H9 (cell line): ENCODE measurements around the gene BPIFB6. TPM values are rescaled to one million over a fixed set of nuclear protein-coding genes. Genes with fewer than 3 reads are reported as not detected.

Experiments
- DNase-seq: peaks from one replicate; pipeline ENCODE4 v3.0.0-alpha.2; 2017
- H2AFZ ChIP-seq: one replicate; pipeline ENCODE4 v1.6.1; 2013; ENCODE audit warnings: mild to moderate bottlenecking, low read length, control low read depth, moderate library complexity
- H2AK5ac ChIP-seq: 2 replicates; pipeline ENCODE4 v1.6.1; 2013; ENCODE audit warnings: low read length, control low read depth, mixed read lengths; ENCODE audit not compliant: insufficient read length
- H2BK120ac ChIP-seq: one replicate; pipeline ENCODE4 v1.6.1; 2013; ENCODE audit warnings: low read depth, mild to moderate bottlenecking, low read length, control low read depth, inconsistent platforms; ENCODE audit not compliant: poor library complexity, severe bottlenecking
- H2BK12ac ChIP-seq: 2 replicates; pipeline ENCODE4 v1.6.1; 2013; ENCODE audit warnings: low read length, control low read depth, mixed read lengths, low read depth; ENCODE audit not compliant: insufficient read length
- H2BK15ac ChIP-seq: 2 replicates; pipeline ENCODE4 v1.6.1; 2013; ENCODE audit warnings: low read depth, low read length, control low read depth
- H2BK20ac ChIP-seq: one replicate; pipeline ENCODE4 v1.6.1; 2013; ENCODE audit warnings: low read depth, mild to moderate bottlenecking, low read length, control low read depth, inconsistent platforms; ENCODE audit not compliant: poor library complexity, severe bottlenecking
- H2BK5ac ChIP-seq: 2 replicates; pipeline ENCODE4 v1.6.1; 2013; ENCODE audit warnings: low read length, control low read depth, mixed read lengths; ENCODE audit not compliant: insufficient read length
- H3K14ac ChIP-seq: 2 replicates; pipeline ENCODE4 v1.6.1; 2013; ENCODE audit warnings: low read length, control low read depth; ENCODE audit not compliant: insufficient read depth
- H3K18ac ChIP-seq: 2 replicates; pipeline ENCODE4 v1.6.1; 2013; ENCODE audit warnings: low read depth, mild to moderate bottlenecking, mixed read lengths, low read length, control low read depth; ENCODE audit not compliant: insufficient read length
- H3K23ac ChIP-seq: 2 replicates; pipeline ENCODE4 v1.6.1; 2013; ENCODE audit warnings: low read length, control low read depth, mixed read lengths, low read depth; ENCODE audit not compliant: insufficient read length
- H3K23me2 ChIP-seq: 2 replicates; pipeline ENCODE4 v1.6.1; 2013; ENCODE audit warnings: low read depth, mild to moderate bottlenecking, mixed read lengths, low read length, control low read depth; ENCODE audit not compliant: insufficient read length, poor library complexity, severe bottlenecking
- H3K27ac ChIP-seq: 2 replicates; pipeline ENCODE4 v1.5.1; 2013; ENCODE audit warnings: low read length, control low read depth, mixed read lengths, low read depth; ENCODE audit not compliant: insufficient read length
- H3K27me3 ChIP-seq: 2 replicates; pipeline ENCODE4 v1.6.1; 2013; ENCODE audit warnings: low read length, control low read depth, inconsistent platforms; ENCODE audit not compliant: insufficient read depth
- H3K4ac ChIP-seq: 2 replicates; pipeline ENCODE4 v1.6.1; 2013; ENCODE audit warnings: low read depth, mild to moderate bottlenecking, control low read depth, inconsistent platforms, low read length, moderate library complexity
- H3K4me1 ChIP-seq: 2 replicates; pipeline ENCODE4 v1.6.1; 2013; ENCODE audit warnings: low read length, control low read depth, inconsistent platforms; ENCODE audit not compliant: insufficient read depth
- H3K4me2 ChIP-seq: 2 replicates; pipeline ENCODE4 v1.6.1; 2013; ENCODE audit warnings: low read length, control low read depth, mixed read lengths; ENCODE audit not compliant: insufficient read length, insufficient read depth
- H3K56ac ChIP-seq: 2 replicates; pipeline ENCODE4 v1.6.1; 2013; ENCODE audit warnings: low read depth, mild to moderate bottlenecking, mixed read lengths, low read length, control low read depth; ENCODE audit not compliant: insufficient read length
- H3K79me1 ChIP-seq: 2 replicates; pipeline ENCODE4 v1.6.1; 2013; ENCODE audit warnings: low read depth, mild to moderate bottlenecking, moderate library complexity, low read length, control low read depth, inconsistent platforms; ENCODE audit not compliant: insufficient read depth, poor library complexity, severe bottlenecking
- H3K79me2 ChIP-seq: 2 replicates; pipeline ENCODE4 v1.6.1; 2013; ENCODE audit warnings: low read length, control low read depth, inconsistent platforms; ENCODE audit not compliant: insufficient read depth
- H3K9ac ChIP-seq: 2 replicates; pipeline ENCODE4 v1.6.1; 2013; ENCODE audit warnings: low read length, control low read depth, mixed read lengths; ENCODE audit not compliant: insufficient read length; ENCODE audit errors: extremely low read depth
- H3K9me3 ChIP-seq: one replicate; pipeline ENCODE4 v1.6.1; 2013; ENCODE audit warnings: low read depth, low read length, inconsistent platforms; ENCODE audit not compliant: control insufficient read depth
- H3T11ph ChIP-seq: one replicate; pipeline ENCODE4 v1.6.1; 2013; ENCODE audit warnings: mild to moderate bottlenecking, low read length, control low read depth, inconsistent platforms
- H4K20me1 ChIP-seq: one replicate; pipeline ENCODE4 v1.6.1; 2013; ENCODE audit not compliant: control insufficient read depth, insufficient read length, insufficient read depth
- H4K5ac ChIP-seq: 2 replicates; pipeline ENCODE4 v1.6.1; 2013; ENCODE audit warnings: low read depth, mild to moderate bottlenecking, mixed read lengths, low read length, control low read depth; ENCODE audit not compliant: insufficient read length
- H4K8ac ChIP-seq: replicated peaks from 2 replicates; pipeline ENCODE4 v1.6.1; 2013; ENCODE audit warnings: low read length, control low read depth, mixed read lengths, low read depth; ENCODE audit not compliant: insufficient read length
- H4K91ac ChIP-seq: 2 replicates; pipeline ENCODE4 v1.6.1; 2013; ENCODE audit warnings: low read depth, mild to moderate bottlenecking, moderate library complexity, mixed read lengths, low read length, control low read depth; ENCODE audit not compliant: insufficient read length
- H3K27ac Mint-ChIP-seq, 3 experiments: 2 replicates in 2 of 3; 3 replicates in 1 of 3; pipeline ENCODE4 v1.8.0; 2020 to 2021; ENCODE audit warnings: mixed read lengths in 3 of 3, mild to moderate bottlenecking in 1 of 3, moderate library complexity in 1 of 3
- H3K27me3 Mint-ChIP-seq: 2 replicates; pipeline ENCODE4 v1.8.0; 2021; ENCODE audit warnings: low read depth, mild to moderate bottlenecking, moderate library complexity, mixed read lengths
- H3K36me3 Mint-ChIP-seq, 3 experiments: 2 replicates in 2 of 3; 3 replicates in 1 of 3; pipeline ENCODE4 v1.8.0; 2020 to 2021; ENCODE audit warnings: low read depth in 3 of 3, mixed read lengths in 3 of 3; ENCODE audit not compliant: insufficient read depth in 1 of 3
- H3K4me1 Mint-ChIP-seq, 2 experiments: 2 replicates each; pipeline ENCODE4 v1.8.0; 2020; ENCODE audit warnings: mixed read lengths in 2 of 2
- H3K4me3 Mint-ChIP-seq, 2 experiments: 2 replicates in 1 of 2; 3 replicates in 1 of 2; pipeline ENCODE4 v1.8.0; 2020 to 2021; ENCODE audit warnings: mild to moderate bottlenecking in 2 of 2, mixed read lengths in 2 of 2, moderate library complexity in 1 of 2
- H3K9me3 Mint-ChIP-seq, 2 experiments: 2 replicates in 1 of 2; 3 replicates in 1 of 2; pipeline ENCODE4 v1.8.0; 2020; ENCODE audit warnings: mild to moderate bottlenecking in 2 of 2, mixed read lengths in 2 of 2, moderate library complexity in 1 of 2
- WGBS: extraction: QIAGEN DNeasy Blood & Tissue Kit; methylation state at CpG from one replicate; pipeline ENCODE4 v1.1.7; 2013; ENCODE audit warnings: missing lambda C conversion rate, low lambda C conversion rate, mixed read lengths; ENCODE audit not compliant: insufficient read length; ENCODE audit errors: extremely low coverage; 5-methylcytosine and 5-hydroxymethylcytosine counted together
- total RNA-seq: library from RNA; stranded (reverse); gene quantifications from 2 replicates; pipeline ENCODE4 v1.2.1, GENCODE V29; 2021
- TF ChIP-seq, protein P1 (sequence below): fragments of 200-600 bp; sonication (generic); conservative IDR thresholded peaks from 3 replicates; pipeline ENCODE4 v1.8.0; 2021; ENCODE audit warnings: antibody characterized with exemption, mild to moderate bottlenecking

Gene BPIFB6
- total RNA-seq, 1 experiment from 2014 or later, result not detected

DNA sequence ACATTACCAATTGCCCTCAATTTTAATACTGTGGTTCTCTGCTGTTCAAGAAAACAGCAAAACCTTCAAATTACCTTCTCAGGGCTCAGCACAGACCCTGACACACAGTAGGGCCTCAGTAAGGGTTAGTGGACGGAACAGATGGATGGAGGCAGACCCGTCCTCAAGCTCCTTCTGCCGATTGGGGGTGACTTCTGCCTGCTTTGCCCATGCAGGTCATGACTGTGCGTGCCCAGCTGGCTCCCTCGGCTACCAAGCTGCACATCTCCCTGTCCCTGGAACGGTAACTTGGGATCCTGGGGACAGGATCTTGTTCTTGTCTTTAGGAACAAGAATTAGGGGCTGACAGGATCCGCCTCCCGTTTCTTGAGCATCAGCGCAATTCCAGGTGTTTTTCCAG, 38.2 kb downstream of the BPIFB6 start:
- no peak overlapping the region for H3K14ac ChIP-seq
- H2BK20ac ChIP-seq, result no peak overlapping the region
- WGBS, result no CpG with 5 or more reads among the region's 9 CpGs
- peaks cover under 1% of the 10 kb centered on the region for H4K20me1 ChIP-seq
- no peaks in the 10 kb centered on the region for H3K79me2 ChIP-seq
- no peak overlapping the region for H3K27ac ChIP-seq
- H3K4me2 ChIP-seq, result no peak overlapping the region
- H4K5ac ChIP-seq, result no peak overlapping the region
- no peaks in the 10 kb centered on the region for H3K79me1 ChIP-seq
- no peak overlapping the region for H2BK12ac ChIP-seq
- H2BK5ac ChIP-seq, result no peak overlapping the region
- Mint-ChIP-seq H3K9me3 (no peaks in the 10 kb centered on the region; a peak in 1 of 5 replicates), H3K36me3 (no peaks in the 10 kb centered on the region), H3K27ac (peak overlapping the region in 1 of 3 experiments; percentile 51; a peak in 2 of 7 replicates), H3K4me1 (no peaks in the 10 kb centered on the region), H3K27me3 (peaks cover 7% of the 10 kb centered on the region), H3K4me3 (no peak overlapping the region)
- no peak overlapping the region for H3K4ac ChIP-seq
- H4K91ac ChIP-seq, result no peak overlapping the region
- no peaks in the 10 kb centered on the region for H3K27me3 ChIP-seq
- H3K23me2 ChIP-seq, result no peaks in the 10 kb centered on the region
- no peak overlapping the region for H2BK120ac ChIP-seq
- no peak overlapping the region for H3K9ac ChIP-seq
- TF ChIP-seq, protein P1, sequence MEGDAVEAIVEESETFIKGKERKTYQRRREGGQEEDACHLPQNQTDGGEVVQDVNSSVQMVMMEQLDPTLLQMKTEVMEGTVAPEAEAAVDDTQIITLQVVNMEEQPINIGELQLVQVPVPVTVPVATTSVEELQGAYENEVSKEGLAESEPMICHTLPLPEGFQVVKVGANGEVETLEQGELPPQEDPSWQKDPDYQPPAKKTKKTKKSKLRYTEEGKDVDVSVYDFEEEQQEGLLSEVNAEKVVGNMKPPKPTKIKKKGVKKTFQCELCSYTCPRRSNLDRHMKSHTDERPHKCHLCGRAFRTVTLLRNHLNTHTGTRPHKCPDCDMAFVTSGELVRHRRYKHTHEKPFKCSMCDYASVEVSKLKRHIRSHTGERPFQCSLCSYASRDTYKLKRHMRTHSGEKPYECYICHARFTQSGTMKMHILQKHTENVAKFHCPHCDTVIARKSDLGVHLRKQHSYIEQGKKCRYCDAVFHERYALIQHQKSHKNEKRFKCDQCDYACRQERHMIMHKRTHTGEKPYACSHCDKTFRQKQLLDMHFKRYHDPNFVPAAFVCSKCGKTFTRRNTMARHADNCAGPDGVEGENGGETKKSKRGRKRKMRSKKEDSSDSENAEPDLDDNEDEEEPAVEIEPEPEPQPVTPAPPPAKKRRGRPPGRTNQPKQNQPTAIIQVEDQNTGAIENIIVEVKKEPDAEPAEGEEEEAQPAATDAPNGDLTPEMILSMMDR, result no peak
- H3K18ac ChIP-seq, result no peak overlapping the region
- H2AFZ ChIP-seq, result no peak overlapping the region
- H3K9me3 ChIP-seq, result no peaks in the 10 kb centered on the region
- no peak overlapping the region for H2AK5ac ChIP-seq
- no peak overlapping the region for H3K23ac ChIP-seq
- H2BK15ac ChIP-seq, result no peak overlapping the region
- DNase-seq, result no peak
- H3K56ac ChIP-seq, result no peak overlapping the region
- no peak overlapping the region for H3T11ph ChIP-seq
- no peaks in the 10 kb centered on the region for H3K4me1 ChIP-seq
- H4K8ac ChIP-seq, result no peak overlapping the region
